HG03575 (cell line): ENCODE data around the gene NQO1.

Source experiments
- ATAC-seq: cut with Tn5 transposase; IDR thresholded peaks from one replicate; pipeline ENCODE4 v1.9.1; 2021; ENCODE audit not compliant: unreplicated experiment, insufficient number of reproducible peaks, low FRiP score; ENCODE audit errors: extremely low read depth

Gene NQO1

DNA sequence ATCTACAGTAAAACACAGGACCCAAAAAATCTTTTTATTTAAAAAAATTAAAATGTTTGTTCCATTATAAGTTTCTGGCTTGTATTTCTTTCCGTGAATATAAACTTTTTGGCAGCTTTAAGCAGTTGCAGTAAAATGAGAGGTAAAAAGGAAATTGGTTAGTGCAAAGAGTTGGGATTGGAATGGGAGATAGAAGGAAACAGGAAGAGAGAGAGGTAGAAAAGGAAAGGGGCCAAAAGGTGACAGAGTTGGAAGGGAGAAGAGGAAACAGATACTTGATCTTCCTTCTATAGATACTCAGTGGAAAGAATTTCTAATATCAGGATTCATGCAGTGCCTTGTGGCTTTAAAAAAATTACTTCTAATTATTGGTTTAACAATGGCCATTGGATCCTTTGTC is 63.5 kb downstream of the NQO1 start:
- no peak for ATAC-seq

DNA sequence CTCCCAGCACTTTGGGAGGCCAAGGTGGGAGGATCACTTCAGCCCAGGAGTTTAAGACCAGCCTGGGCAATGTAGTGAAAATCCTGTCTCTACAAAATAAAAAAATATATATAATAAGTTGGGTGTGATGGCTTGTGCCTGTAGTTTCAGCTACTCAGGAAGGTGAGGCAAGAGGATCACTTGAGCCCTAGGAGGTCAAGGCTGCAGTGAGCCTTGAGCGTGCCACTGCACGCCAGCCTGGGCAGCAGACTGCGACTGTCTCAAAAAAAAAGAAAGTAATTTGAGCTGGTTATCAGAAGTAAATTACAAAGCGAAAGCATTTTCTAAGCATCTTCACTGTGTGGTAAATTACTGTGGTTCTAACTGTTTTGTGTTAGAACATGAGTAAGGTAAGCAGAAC is 66.2 kb downstream of the NQO1 start:
- ATAC-seq = no peak
